ENCODE measurements around the gene ZBTB21.

The ZBTB21 gene

DNA sequence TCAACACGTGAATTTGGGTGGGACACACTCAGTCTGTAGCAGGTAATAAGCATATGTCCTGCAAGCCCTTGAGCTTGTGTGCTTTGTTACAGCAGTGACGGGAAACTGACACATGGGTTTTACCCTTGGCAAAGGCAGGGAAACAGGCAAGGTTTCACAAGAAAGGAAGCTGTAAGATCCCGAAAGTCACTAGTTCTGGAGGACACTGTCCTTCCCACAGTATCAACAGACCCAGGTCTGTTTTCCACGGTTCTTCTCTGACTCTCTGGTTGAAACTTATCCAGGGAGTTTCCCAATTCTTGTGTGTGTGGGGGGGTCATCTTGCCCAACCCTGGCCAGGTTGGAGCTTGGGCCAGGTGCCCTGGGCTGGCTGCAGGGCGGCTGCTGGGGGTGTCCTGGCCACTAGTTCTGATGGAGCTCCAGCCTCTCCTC, 29.3 kb upstream of the ZBTB21 start:
- no peak for DNase-seq

DNA sequence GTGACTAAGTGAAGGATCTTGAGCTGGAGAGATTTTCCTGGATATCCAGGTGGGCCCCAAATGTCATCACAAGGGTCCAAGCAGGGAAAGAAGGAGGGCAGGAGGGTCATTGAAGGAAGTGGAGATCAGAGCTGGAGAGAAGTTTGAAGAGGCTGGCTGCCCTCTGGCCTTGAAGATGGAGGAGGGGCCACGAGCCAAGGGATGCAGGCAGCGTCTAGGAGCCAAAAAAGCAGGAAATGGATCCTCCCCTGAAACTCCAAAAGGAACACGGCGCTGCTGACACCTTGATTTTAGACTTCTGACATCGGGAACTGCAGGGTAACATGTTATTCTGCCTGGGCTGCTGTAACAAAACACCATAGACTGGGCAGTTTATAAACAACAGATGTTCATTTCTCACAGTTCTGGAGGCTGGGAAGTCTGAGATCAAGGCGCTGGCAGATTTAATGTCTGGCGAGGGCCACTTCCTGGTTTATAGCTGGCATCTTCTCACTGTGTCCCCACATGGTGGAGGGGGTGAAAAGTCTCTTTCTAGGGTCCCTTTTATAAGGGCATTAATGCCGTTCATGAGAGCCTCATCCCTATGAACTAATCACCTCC, 28.8 kb upstream of the ZBTB21 start:
- DNase-seq: no peak

DNA sequence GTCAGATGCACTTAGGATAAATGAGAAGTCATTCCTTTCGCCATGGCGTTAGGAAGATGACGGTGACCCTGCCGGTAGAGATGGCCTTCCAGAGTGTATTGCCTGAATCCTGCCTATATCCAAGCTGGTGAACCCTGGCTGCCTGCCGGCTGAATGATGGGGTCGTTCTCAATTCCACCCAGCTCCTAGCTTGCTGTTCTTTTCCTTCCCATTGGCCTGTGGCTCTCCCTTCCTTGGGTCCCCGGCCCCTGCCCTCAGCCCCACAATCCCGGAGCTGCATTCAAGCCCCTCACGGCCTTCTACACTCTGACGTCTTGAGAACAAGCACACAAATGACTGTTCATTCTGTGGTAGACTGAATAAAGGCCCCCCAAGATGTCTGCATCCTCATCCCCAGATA, 28.2 kb upstream of the ZBTB21 start:
- DNase-seq: no peak

DNA sequence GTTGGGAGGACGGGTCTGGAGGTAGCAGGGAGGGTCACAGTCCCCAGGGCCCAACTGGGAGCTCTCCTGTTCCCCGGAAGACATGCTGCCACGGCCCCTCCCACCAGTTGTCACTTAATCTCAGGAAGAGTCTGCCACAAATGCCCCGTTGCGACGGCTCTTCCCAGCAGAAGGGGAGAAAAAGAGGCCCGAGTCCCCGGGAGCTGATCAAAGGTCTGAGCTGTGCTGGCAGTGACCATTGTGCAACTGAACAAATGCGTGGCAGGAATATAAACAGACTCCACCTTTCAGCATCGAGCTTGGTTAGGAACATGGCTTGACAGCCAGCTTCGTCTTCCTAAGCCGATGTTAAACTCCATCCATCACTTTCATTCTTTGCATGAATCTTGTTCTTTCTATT, 27.8 kb upstream of the ZBTB21 start:
- no peak for DNase-seq

DNA sequence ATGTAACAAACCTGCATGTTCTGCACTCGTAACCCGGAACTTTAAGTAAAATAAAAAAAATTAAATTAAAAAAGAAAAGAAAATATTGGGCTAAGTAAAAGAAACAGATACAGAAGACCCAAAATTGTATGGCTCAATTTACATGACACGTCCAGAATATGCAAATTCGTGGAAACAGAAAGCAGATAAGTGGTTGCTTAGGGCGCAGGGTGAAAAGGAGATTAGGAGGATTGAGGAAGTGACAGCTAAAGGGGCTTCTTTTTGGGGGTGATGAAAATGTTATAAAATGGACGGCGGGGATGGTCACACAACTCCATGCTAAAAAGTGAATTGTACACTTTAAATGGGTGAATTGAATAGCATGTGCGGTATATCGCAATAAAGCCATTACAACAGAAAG, 27.4 kb upstream of the ZBTB21 start:
- DNase-seq: no peak

DNA sequence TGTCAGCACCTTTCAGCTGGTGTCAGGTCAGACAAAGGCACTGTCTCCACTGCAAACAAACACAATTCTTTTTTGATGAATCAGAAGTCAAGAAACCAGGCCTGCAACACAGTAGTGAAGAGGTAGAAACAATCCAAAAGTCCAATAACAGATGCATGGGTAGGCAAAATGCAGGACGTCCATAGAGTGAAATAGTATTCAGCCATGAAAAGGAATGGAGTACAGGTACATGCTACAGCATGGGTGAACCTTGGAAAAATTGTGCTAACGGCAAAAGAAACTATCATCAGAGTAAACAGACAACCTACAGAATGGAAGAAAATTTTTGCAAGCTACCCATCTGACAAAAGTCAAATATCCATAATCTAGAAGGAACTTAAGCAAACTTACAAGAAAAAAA, 26.2 kb upstream of the ZBTB21 start:
- DNase-seq: no peak

DNA sequence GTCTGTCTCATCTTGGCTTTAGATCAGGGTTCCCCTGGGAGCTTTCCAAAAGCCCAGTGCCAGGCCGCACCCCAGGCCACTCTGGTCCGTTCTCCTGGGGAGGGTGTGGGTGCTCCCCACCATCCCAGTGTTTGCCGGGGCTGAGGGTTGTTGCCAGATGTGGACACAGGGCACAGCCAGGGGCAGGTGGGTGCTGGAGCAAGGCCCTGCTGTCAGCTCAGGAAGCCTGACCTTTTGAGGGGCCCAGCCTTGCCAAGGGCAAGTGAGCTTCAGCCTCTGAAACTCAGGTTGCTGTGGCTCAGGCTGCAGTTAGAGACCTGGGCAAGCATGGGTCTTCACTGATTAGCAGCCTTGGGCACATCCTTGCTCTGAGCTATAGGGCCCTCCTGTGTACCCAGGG, 22.8 kb upstream of the ZBTB21 start:
- no peak for DNase-seq

DNA sequence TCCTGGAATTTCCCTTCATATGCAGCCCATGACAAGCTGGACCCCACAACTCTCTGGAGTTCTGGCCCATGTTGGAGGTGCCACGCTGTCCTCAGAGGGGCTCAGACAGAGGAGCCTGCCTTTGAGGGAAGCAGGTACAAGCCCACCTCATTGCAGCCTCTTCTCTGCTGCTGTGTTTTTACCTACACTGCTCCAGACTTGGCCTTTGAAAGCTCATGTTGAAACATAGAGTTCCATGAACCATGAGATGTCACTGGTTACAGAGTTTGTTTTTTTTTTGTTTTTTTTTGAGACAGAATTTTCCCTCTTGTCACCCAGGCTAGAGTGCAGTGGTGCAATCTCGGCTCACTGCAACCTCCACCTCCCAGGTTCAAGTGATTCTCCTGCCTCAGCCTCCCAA, 22.1 kb upstream of the ZBTB21 start:
- no peak for DNase-seq

DNA sequence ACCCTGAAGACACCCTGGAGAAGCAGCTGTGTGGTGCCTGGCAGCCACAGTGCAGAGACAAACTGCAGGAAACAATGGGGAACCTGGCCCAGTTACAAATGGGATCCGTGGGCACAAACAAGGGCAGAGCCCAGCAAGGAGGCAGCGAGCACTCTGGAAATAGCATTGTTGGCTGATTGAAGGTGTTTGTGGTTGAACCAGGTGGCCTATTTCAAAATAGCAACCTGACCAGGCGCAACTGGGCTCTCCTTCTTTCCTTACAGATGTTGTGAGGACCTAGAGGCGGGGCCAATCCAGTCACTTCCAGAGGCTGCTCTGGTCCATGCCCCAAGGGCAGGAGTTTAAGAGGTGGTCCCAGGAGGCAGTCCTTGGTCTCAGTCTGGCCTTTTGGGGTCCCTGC, 21.7 kb upstream of the ZBTB21 start:
- no peak for DNase-seq

DNA sequence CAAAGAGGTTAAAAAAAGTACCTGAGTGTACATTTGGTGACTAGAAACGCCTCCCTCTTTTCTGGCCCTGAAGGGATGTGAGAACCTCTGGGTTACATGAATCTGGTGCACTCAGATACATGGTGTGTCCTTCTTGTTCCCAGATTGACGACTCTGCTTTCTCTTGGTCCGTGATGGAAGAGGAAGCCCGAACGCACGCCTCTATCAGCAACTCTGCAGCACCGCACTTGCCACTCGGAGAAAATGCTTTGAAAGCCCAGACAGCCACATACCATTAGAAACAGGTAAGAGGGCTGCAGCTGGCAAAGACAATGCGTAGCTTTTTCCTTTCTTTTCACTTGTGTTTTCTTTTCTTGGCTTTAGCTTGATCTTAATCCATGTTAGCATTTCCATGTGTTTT, 21.1 kb upstream of the ZBTB21 start:
- DNase-seq: no peak

DNA sequence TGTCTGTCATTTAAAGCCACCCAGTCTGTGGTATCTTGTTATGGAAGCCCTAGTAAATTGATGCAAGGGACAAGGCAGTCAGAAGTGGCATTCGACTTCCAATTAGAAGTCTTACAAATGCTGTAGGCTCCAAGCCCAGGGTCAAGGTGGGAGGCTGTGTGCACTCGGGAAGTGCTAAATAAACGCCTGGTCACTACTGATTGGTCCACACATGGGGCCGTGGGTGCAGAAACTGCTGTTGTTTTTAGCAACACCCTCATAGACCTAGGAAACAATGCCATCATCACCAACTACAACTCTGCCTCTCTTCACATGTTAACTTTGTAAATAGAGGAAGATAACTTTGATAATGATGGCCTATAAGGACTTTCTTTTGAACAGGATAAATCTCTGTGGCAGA, 20.2 kb upstream of the ZBTB21 start:
- DNase-seq: no peak

DNA sequence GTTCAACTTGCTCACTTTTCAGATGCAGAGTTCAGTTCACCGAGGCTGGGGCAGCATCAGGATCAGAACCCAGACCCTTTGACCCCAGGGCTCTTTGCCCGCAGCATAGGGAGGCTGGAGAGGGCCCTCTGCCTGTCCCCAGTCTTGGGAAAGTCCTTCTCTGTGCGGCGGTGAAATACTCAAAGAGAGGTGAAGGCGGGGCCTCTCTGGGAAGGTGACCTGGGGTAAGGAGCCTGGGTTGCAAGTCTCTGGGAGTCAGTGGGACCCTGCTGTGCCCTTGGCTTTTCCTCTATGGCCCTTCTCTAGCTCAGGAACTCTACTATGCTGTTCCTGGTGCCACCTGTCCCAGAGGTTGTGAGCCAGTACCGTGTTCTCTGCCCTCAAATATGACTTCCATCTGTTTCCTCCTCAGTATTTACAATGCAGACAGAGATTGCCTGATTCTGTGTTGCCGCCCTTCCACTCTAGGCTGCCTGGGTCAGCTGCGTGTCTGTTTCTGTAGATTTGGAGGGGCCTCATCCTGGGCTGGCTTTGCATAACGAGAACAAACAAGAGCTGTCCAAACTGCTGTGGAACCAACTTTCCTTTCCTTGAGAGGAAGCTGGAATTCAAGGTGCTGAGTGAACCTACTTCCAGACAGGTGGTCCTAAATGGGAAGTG, 18.7 kb upstream of the ZBTB21 start:
- DNase-seq: no peak

DNA sequence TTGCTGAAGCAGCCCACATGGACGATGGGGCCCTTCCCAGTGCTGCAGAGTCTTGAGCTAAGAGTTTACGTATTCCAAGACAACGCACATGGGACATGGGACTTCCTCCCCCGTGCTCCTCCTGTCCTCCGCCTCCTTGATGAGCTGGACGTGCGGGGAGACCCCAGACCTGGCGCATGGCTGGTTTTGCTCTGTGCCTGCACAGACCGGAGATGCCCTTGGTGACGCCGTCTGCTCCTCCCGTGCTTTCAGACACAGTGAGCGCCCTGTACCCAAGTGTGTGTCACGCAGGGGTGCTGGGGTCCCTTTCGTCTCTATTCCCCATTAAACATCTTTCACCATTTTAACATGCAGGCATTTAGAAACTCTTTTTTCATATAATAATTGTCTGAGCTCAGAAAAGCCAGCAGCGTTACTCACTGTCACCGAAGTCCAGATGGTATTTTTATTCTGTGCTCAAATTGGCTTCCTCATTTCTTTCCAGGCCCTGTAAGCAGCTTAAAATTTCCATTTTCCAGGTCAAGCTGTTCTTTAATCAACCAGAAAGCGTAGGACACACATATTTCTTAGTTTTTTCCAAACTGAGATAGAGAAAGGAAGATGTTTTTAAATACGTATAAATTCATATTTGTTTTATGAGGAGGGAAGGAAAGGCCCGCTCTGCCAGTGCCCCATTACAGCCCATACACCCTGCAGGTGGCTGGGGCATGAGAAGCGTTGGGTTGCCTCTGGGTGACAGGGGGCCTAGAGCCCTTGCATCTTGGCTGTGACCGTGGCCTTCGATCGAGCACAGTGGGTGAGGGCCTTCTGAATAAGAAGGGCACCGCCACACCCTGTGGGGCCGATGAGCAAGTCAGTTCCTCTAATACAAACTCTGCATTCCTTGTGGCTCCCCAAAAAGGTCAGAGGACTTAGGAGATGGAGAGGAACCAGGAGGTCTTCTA, 17.9 kb upstream of the ZBTB21 start:
- no peak for DNase-seq

DNA sequence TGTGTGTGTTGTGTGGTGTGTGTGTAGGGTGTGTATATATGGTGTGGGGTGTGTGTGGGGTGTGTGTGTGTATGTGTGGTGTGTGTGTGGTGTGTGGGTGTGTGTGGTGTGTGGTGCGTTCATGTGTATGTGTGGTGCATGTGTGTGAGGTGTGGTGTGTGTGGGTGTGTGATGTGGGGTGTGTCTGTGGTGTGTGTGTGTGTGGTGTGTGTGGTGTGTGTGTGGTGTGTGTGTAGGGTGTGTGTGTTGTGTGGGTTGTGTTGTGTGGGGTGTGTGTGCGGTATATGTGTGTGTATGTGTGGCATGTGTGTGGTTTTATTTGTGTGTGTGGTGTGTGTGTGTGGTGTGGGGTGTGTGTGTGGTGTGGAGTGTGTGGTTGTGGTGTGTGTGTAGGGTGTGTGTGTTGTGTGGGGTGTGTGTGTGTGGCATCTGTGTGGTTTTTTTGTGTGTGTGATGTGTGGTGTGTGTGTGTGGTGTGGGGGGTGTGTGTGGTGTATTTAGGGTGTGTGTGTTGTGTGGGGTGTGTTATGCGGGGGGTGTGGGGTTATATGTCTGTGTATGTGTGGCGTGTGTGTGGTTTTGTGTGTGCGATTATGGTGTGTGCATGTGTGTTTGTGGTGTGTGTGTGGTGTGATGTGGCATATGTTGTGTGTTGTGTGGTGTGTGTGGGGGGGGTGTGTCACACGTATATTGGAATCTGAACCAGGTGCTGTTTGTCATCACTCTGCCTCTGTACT, 17.1 kb upstream of the ZBTB21 start:
- DNase-seq: no peak

DNA sequence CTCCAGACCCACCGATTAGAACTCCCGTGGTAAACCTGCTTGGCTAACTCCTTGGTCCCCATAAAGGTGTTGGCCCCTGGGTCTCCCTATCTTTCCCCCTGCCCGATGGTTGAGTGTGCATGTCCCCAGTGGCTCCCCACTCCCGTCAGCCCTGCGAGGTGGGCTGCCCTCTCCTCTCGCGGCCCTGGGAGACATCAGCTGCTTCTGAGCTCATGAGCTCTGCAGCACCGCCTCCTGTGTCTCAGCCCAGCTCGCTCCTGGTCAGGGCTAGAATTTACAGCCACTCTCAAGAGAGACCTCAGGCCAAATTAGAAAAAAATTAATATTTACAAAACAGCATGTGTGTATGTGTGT, 15.9 kb upstream of the ZBTB21 start:
- no peak for DNase-seq

DNA sequence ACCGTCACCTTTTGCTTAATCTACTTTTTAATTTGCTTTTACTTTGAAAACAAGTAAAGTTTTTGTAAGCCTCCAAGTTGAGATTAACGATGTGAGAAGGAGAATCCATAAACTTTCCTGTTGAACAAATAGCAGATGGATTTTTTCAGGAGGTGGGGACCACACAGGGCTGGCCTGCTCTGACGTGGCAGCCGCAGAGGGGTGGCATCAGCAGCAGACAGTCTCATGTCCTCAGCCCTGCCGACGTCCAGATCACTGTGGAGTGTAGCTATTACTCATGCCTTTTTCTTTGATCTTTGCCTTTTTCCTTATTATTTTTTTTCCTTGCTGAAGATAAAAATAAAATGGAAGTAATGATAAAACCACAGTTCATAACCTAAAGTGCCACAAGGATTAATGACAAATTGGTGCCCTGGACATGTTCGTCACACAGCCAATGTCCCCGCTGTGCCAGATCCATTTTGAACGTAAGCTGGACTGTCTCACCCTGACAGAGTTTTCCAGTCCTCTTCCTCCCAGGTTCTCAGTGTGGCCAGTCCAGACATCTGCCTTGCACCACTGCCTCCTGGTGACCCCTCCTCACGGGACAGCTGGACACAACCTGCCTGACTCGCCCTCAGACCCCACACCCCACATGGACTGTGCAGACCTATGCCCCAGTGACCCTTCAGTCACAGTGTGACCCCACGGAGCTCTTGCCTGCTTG, 15.4 kb upstream of the ZBTB21 start:
- no peak for DNase-seq

DNA sequence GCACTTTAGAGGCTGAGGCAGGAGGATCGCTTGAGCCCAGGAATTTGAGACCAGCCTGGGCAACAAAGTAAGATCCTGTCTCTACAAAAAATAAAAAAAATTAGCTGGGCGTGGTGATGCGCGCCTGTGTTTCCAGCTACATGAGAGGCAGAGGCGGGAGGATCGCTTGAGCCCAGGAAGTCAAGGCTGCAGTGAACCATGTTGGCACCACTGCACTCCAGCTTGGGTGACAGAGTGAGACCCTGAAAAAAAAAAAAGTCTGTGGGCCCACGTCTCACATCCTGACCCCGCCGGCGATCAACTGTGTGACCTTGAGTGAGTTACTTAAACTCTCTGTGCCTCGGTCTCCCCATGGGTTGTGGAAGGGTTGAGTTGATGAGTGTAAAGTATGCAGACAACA, 12.7 kb upstream of the ZBTB21 start:
- no peak for DNase-seq

DNA sequence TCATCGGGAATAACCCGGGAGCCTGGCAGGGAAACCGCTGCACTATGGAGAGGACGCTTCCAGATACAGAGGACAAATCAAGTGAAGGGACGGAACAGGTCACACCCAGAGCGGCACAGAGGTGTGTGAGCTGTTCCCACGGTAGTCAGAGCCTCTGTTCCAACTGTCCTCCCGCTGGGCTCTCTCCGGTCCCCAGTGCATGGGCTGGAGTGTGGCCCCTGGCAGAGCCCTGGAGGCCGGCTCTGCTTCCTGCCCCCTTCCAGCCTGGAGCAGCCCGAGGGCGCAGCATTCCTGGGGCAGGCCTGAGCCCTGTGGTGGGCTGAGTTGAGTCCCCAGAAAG, 11.9 kb upstream of the ZBTB21 start:
- no peak for DNase-seq

DNA sequence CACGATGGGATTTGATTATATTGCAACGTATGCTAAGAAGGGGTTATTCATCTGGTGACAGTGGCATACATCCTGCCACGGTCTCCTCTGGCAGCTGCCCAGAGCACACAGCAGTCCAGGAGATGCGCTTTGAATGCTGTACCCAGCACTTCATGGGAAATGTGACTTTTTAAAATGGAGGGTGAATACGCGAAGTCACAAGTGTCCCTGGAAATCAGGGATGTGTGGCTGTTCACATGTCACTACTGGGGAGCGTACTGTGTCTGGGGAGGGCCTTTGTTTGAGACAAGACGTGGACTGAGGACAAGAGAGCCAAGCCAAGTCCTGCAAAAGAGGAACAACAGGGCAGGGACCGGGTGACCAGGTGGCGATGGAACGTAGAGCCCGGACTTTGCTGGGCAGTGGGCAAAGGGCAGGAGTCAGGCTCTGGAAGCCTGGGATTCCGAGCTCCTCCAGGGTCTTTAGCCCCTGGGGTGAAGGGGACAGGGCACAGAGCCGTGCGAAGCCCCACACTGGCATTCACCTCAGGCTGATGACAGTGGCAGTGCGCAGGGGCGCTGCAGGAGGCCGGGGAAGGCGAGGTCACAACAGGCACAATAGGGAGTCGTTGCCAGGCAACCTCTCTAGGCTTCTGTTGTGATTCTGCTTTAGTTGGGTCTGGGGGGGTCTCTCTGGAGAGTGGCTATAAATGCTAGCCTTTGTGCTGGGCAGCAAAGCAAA, 11.4 kb upstream of the ZBTB21 start:
- no peak for DNase-seq

DNA sequence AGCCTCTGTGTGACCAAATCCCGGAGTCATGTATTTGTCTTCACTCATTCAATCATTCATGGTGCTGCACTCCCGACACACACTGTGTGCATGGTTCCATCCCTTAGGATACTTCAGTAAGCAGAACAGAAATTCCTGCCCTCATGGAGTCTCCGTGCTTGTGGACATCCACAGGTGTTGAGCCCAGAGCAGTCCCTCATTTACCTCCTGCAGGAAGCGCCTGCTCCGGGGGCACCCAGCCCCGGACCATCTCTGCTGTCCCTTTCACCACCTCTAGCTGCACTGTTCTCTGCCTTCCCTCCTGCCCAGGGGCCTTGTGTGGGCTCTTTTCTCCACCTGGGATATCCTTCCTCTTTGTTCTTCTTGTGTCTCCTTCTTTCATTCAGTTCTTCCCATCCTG, 9.5 kb upstream of the ZBTB21 start:
- DNase-seq: no peak

DNA sequence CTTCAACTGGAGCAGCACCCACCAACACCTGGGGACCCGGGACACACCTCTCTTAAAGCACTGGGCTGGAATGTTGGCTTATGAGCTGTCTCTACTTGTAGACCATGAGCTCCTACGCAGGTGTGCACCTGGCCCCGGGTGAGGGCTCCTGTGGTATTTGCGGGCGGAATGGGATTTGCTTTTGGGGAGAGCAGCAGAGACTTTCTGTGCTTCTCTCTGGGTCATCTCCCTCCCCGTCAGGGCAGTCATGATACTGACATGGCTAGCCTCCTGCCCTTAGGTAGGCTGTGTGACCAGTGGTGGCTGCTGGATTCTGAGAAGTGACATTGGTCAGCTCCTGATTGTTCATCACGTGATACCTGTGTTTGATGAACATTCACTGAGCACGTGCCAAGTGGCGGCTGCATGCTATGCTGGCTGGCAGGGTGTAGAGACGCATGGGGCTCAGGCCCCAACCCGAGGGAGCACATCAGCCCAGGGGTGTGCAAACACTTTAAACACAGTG, 9.0 kb upstream of the ZBTB21 start:
- DNase-seq: no peak

DNA sequence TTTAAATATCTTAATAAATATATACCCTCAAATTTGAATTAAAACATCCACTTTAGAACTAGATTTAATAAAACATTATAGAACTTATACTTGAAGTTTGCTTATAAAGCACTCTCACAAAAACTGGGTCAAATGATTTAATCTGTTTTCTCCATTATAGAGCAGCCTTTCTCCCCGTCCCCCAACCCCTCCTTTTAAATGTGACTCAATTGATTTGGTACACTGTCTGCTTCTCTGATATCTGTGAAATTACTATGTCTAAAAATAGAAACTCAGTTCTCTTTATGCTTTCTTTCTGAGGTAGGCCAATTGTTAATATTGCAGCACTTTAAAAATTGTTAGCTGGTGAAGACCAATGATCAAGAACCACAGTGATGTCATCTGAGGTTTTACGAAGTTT, 6.9 kb upstream of the ZBTB21 start:
- no peak for DNase-seq

Data from NCI-H1436 treated with DMSO at 0.1 percent for 48 hours (cell line).